Measurements from ENCODE around the gene CPED1. TPM values are rescaled to one million over a fixed set of nuclear protein-coding genes. Genes with fewer than 3 reads are reported as not detected.

Gene CPED1

Small RNAs within 50 kb of the gene (small RNA-seq; reads per million reads assigned to genes)
- gene HMGN1P18, result not detected
- not detected for gene RNA5SP240
- not detected for gene RNA5SP241
- 0.98 reads per million, percentile 29 among the genes with 10 or more reads in this experiment for gene RNU6-517P

Data from skeletal muscle satellite cell (primary cell).